Fibroblast of the aortic adventitia (primary cell): Measurements from ENCODE around the gene YKT6. TPM values are rescaled to one million over a fixed set of nuclear protein-coding genes. Genes with fewer than 3 reads are reported as not detected.

Experiments used
- DNase-seq: peaks from one replicate; pipeline ENCODE4 v3.0.0-alpha.2; 2010; ENCODE audit warnings: low read depth
- H3K4me3 ChIP-seq: 2 replicates; pipeline ENCODE4 v1.5.1; 2011; ENCODE audit warnings: low read depth, mild to moderate bottlenecking, control low read depth, low read length, moderate library complexity
- total RNA-seq: library from RNA; depleted of rRNA; stranded (reverse); fragments of >200 nt; gene quantifications from 2 replicates; pipeline ENCODE4 v1.2.3, GENCODE V29; 2012; ENCODE audit warnings: low replicate concordance
- TF ChIP-seq, protein P1 (sequence below): IDR thresholded peaks from 2 replicates; pipeline ENCODE4 v1.5.1; 2011; ENCODE audit warnings: mild to moderate bottlenecking, low read length, control low read depth, inconsistent platforms; ENCODE audit not compliant: insufficient read depth

Gene YKT6
- total RNA-seq, 1 donor = 99.4 TPM

DNA sequence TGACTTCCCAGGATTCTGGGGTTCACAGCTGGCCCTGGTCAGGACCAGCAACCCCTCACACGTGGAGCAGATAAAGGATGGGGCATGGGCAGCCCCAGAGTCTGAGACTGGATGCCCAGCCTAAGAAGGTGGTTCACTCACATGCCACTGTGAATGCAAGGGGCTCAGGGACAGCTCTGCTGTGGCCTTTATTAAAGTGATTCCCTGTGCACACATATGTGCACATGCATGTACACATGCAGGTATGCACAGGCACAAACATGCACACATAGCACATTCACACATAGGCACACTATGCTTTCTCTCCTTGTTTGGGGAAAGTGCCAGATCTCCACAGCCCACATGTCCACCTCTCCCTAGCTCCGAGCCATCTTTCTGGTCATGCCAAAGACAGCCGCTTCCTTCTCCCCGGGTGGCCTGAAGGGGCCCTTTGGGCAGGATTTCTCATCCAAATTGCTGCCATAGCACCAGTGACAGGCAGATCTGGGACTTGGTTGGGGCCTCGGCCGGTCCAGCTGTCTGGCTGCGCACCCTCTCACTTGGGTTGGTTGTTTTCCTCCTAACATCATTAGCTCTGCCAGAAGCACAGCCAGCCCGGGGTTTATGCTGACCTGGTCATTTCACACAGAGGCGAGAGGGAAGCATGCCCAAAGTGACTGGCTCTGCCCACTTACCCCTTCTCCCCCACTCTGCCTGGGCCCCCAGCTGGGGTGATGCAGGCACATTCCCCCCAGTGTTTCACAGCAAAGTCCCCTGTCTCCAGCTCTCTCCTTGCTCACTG, 13.0 kb upstream of the YKT6 start:
- DNase-seq = no peak
- H3K4me3 ChIP-seq = no peak overlapping the region
- TF ChIP-seq, protein P1, sequence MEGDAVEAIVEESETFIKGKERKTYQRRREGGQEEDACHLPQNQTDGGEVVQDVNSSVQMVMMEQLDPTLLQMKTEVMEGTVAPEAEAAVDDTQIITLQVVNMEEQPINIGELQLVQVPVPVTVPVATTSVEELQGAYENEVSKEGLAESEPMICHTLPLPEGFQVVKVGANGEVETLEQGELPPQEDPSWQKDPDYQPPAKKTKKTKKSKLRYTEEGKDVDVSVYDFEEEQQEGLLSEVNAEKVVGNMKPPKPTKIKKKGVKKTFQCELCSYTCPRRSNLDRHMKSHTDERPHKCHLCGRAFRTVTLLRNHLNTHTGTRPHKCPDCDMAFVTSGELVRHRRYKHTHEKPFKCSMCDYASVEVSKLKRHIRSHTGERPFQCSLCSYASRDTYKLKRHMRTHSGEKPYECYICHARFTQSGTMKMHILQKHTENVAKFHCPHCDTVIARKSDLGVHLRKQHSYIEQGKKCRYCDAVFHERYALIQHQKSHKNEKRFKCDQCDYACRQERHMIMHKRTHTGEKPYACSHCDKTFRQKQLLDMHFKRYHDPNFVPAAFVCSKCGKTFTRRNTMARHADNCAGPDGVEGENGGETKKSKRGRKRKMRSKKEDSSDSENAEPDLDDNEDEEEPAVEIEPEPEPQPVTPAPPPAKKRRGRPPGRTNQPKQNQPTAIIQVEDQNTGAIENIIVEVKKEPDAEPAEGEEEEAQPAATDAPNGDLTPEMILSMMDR = no peak

DNA sequence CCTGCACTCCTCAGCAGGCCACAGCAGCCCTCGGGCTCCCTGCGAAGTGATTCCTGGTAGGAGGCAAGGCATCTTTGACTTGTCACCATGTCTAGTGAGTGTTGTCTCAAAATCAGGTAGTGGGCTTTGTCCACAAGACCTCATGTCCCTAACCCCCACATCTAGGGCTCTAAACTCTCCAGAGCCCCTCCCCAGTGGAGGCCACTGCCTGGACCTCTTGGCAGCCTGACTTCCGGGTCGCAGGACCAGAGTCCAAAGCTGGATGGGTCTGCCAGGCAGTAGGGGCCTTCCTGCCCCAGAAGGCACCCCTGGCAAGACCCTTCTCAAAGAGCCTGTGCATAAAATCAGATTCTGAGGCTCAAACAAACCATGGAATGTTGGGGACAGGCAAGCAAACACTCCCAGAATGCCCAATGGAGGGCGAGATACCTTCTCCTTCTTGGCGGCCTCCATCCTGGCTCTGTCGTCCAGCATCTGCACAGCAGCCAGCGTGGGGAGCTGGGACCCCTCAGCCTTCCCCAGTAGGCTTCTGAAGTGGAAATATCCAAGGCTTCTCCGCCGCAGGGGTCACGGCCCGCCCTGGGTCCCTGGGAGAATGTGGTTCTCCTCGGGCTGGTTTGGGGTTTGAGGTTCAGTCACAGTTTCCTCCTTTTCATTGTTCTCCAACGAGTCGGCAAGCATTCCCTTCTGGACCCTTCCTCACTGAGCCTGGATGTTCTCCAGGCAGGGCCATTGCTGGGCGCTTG, 12.1 kb upstream of the YKT6 start:
- no peak overlapping the region for H3K4me3 ChIP-seq
- DNase-seq = no peak
- TF ChIP-seq, protein P1 = no peak

DNA sequence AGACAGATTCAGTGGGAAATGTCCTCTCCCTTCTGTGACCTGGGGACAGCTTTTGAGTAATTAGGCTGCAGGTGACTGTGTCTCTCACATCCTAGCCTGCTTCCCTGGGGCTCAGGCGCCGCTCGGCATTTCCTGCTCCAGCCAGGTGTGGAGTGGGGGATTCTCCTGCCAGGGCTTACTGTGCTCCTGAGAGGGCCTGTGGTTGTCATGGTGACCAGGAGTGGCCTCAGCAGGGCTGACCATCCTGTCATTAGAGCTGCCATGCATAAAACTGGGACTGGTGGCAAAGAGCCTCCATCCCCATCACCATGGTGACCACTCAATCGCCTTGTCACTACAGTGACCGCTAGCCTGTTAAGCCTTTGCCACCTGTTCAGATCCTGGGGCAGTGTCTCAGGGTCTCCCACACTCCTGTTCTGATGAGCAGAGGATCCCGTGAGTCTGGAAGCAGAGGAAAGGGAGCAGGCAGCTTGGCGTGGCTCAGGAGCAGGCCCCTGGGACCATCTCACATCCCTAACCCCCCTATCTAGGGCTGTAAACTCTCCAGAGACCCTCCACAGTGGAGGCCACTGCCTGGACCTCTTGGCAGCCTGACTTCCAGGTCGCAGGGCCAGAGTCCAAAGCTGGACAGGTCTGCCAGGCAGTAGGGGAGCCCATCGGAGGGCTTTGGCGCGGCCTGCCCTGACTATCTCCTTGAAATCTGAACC, 11.3 kb upstream of the YKT6 start, which contains the start of gene GCK:
Gene GCK (minus strand): TSS at position 154 of the 707 bp plus-strand sequence. CDS start 486 bp downstream, outside the sequence.
- no peak for DNase-seq
- no peak within 1 kb of the TSS for H3K4me3 ChIP-seq
- TF ChIP-seq, protein P1 = no peak

DNA sequence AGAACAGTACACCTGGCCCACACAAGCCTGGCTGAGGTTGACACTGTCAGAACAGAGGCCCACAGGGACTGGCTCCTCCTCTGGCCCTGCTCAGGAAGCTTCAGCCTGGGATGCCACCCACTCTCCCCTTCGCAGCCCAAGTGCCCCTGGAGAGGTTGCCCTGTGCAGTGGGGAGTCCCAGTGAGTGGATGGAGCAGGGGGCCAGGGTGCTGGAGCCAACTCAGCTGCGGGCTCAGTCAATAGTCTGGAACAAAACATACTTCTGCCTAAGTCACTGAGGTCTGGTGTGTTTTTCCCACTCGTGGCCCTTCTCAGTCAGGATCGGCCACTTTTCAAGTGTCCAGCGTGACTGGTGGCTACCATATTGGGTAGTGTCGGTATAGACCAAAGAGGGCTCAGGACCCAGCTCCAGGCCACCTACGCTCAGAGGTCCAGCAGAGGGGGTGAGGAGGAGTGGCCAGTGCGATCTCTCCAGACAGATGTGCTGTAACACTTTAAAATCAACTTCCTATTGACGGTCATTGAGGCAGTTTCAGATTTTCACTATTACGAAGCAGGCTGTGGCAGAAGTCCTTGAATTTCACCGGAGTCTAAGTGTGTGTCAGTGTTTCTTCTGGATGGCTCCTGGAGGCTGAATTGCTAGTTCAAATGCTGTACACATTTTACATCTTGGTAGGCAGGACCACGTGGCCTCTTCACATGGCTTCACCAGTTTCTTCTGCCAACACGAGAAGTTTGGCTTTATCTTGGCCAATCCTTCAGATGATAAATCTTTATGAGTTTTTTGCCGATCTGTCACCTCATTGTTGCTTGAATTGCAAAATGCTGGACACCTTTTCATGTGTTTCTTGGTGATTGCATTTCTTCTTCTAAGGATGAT, 10.5 kb upstream of the YKT6 start:
- no peak for DNase-seq
- TF ChIP-seq, protein P1 = no peak

DNA sequence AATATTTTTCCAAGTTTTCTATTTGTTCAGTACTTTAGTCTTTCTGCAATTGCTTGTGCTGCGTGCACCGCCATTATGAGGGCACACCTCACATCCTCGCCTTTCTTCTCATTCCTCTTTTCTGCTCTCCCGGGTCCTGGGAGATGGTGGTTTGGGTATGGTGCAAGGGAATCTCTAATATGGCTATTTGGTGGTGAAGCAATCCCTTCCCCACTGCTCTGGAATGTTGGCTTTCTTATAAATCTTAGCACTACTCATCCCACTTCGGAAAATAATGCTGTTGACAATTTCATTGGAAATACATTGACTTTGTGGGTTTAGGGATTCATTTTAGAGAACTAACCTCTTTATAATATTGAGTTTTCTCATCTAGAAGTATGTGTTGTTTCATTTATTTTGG, 9.6 kb upstream of the YKT6 start:
- peak; percentile 16 for DNase-seq

More for the DNA sequence above, 10.5 kb upstream of the YKT6 start:
- H3K4me3 ChIP-seq = no peak overlapping the region

More for the DNA sequence above, 9.6 kb upstream of the YKT6 start:
- no peak overlapping the region for H3K4me3 ChIP-seq
- TF ChIP-seq, protein P1 = no peak
